HG03575 (cell line): Measurements from ENCODE around the gene USHBP1.

Experiments used
- ATAC-seq: cut with Tn5 transposase; IDR thresholded peaks from one replicate; pipeline ENCODE4 v1.9.1; 2021; ENCODE audit not compliant: unreplicated experiment, insufficient number of reproducible peaks, low FRiP score; ENCODE audit errors: extremely low read depth

The USHBP1 gene

GRCh38 chr19:17268754-17269153 lies 4.2 kb upstream of the USHBP1 start:
- ATAC-seq, result no peak

- ATAC-seq, result peak; percentile 83
Measured at GRCh38 chr19:17266975-17267788, 2.6 kb upstream of the USHBP1 start, which contains the start of gene BABAM1. Gene BABAM1, plus strand, starts transcription at chr19:17267443. Its CDS starts 1,364 bp downstream, at chr19:17268807.

- peak; percentile 17 for ATAC-seq
Measured at GRCh38 chr19:17266589-17266974, 2.0 kb upstream of the USHBP1 start.

GRCh38 chr19:17266026-17266425 lies 1.5 kb upstream of the USHBP1 start:
- no peak for ATAC-seq

- no peak for ATAC-seq
Measured at GRCh38 chr19:17263712-17264640, 569 bp downstream of the USHBP1 start.

- no peak for ATAC-seq
Measured at GRCh38 chr19:17262557-17262956, 2.0 kb downstream of the USHBP1 start.

GRCh38 chr19:17260842-17261325 lies 3.7 kb downstream of the USHBP1 start:
- no peak for ATAC-seq

- no peak for ATAC-seq
Measured at GRCh38 chr19:17259934-17260333, 4.6 kb downstream of the USHBP1 start.

- no peak for ATAC-seq
Measured at GRCh38 chr19:17259118-17259780, 5.3 kb downstream of the USHBP1 start.

- no peak for ATAC-seq
Measured at GRCh38 chr19:17256130-17256529, 8.4 kb downstream of the USHBP1 start.

GRCh38 chr19:17255150-17255621 lies 9.4 kb downstream of the USHBP1 start:
- no peak for ATAC-seq

GRCh38 chr19:17254636-17255035 lies 9.9 kb downstream of the USHBP1 start:
- no peak for ATAC-seq

- ATAC-seq, result no peak
Measured at GRCh38 chr19:17249887-17250548, 14.5 kb downstream of the USHBP1 start.

GRCh38 chr19:17248011-17248776 lies 16.4 kb downstream of the USHBP1 start:
- ATAC-seq, result no peak

GRCh38 chr19:17246681-17247425 lies 17.7 kb downstream of the USHBP1 start:
- ATAC-seq, result no peak

GRCh38 chr19:17245535-17245984 lies 19.0 kb downstream of the USHBP1 start, which contains the start of gene NR2F6:
Gene NR2F6, minus strand, starts transcription at chr19:17245919. Its CDS starts 699 bp downstream, at chr19:17245220.
- ATAC-seq, result no peak
